Measurements from ENCODE around the gene EYS. TPM values are rescaled to one million over a fixed set of nuclear protein-coding genes. Genes with fewer than 3 reads are reported as not detected.

Gene EYS
- total RNA-seq, 1 experiment from 2014 or later: not detected

DNA sequence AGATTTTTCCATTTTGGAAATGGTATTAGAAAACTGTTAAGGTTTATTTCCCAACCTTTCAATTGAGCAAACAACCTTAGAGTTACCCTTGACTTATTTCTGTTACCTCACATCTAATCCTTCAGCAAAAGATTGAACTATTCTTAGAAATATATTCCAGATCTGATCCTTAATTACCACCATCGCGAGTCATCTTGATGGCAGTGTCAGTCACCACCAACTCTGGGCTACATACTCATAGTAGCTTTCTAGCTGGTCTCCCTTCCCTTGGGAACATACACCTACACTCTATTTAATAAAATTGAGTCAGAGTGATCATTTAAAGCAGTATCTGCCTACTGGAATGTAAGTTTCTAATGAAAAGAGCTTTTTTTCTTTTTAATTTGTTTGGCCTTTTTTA, 308.2 kb downstream of the EYS start:
- Histone ChIP-seq H2BK20ac (ENCODE audit: low read depth, low read length, poor library complexity, severe bottlenecking) (no peak overlapping the region), H3K9ac (ENCODE audit: extremely low read depth, insufficient read length, low read length) (no peak overlapping the region), H2AFZ (ENCODE audit: low read length) (no peak overlapping the region), H3K27me3 (ENCODE audit: insufficient read depth, low read length) (no peaks in the 10 kb centered on the region), H3K23ac (ENCODE audit: insufficient read length, low read depth, low read length) (no peak overlapping the region), H4K8ac (replicated peaks; ENCODE audit: insufficient read length, low read depth, low read length) (no peak overlapping the region), H3K4me2 (ENCODE audit: insufficient read depth, insufficient read length, low read length) (no peak overlapping the region), H3K79me2 (ENCODE audit: insufficient read depth, low read length) (no peaks in the 10 kb centered on the region), H3K4ac (ENCODE audit: low read depth, low read length) (no peak overlapping the region), H3K56ac (ENCODE audit: insufficient read length, low read depth, low read length) (no peak overlapping the region), H3T11ph (ENCODE audit: low read length) (no peak overlapping the region), H3K27ac (ENCODE audit: insufficient read length, low read depth, low read length) (no peak overlapping the region), H3K23me2 (ENCODE audit: insufficient read length, low read depth, low read length, poor library complexity, severe bottlenecking) (no peaks in the 10 kb centered on the region), H3K79me1 (ENCODE audit: insufficient read depth, low read depth, low read length, poor library complexity, severe bottlenecking) (no peaks in the 10 kb centered on the region), H4K20me1 (ENCODE audit: control insufficient read depth, insufficient read depth, insufficient read length) (no peaks in the 10 kb centered on the region), H3K4me1 (ENCODE audit: insufficient read depth, low read length) (no peaks in the 10 kb centered on the region), H2BK5ac (ENCODE audit: insufficient read length, low read length) (no peak overlapping the region), H2AK5ac (ENCODE audit: insufficient read length, low read length) (no peak overlapping the region), H3K14ac (ENCODE audit: insufficient read depth, low read length) (no peak overlapping the region), H3K18ac (ENCODE audit: insufficient read length, low read depth, low read length) (no peak overlapping the region), H4K91ac (ENCODE audit: insufficient read length, low read depth, low read length) (no peak overlapping the region), H2BK15ac (ENCODE audit: low read depth, low read length) (no peak overlapping the region), H3K9me3 (ENCODE audit: control insufficient read depth, low read depth, low read length) (no peaks in the 10 kb centered on the region), H2BK12ac (ENCODE audit: insufficient read length, low read depth, low read length) (no peak overlapping the region), H2BK120ac (ENCODE audit: low read depth, low read length, poor library complexity, severe bottlenecking) (no peak overlapping the region), H4K5ac (ENCODE audit: insufficient read length, low read depth, low read length) (no peak overlapping the region)
- Mint-ChIP-seq H3K4me1 (no peaks in the 10 kb centered on the region; a peak in 1 of 4 replicates), H3K4me3 (no peak overlapping the region), H3K27ac (no peak overlapping the region), H3K36me3 (ENCODE audit: insufficient read depth in 1 of 3, low read depth in 3 of 3) (no peaks in the 10 kb centered on the region), H3K27me3 (ENCODE audit: low read depth) (no peaks in the 10 kb centered on the region), H3K9me3 (0 out of 5 replicates have a peak, but pooled peaks cover 0 to 2% of the 10 kb centered on the region in 2 experiments)
- WGBS (ENCODE audit: extremely low coverage, insufficient read length, low lambda C conversion rate): no CpG with 5 or more reads among the region's 2 CpGs
- TF ChIP-seq CTCF (conservative IDR thresholded peaks at IDR 0.05): no peak
- DNase-seq: no peak
